GM19463 (cell line): ENCODE measurements around the gene SMO.
A peak's percentile ranks its signal among the peaks of the same experiment; 100 is the strongest.
"Not testable (repeated sequence)": the region's sequence is repeated elsewhere in the genome, so short reads cannot be mapped to it uniquely, and the experiment has no call there.

Experiments
- ATAC-seq: cut with Tn5 transposase; IDR thresholded peaks from one replicate; pipeline ENCODE4 v1.9.1; 2021; ENCODE audit warnings: mild to moderate bottlenecking, moderate library complexity; ENCODE audit not compliant: unreplicated experiment

Gene SMO

GRCh38 chr7:129169171-129169671 is 19.2 kb upstream of the SMO start:
- ATAC-seq, result no peak

- peak; percentile 64 for ATAC-seq
Observed at GRCh38 chr7:129169686-129170440, 18.6 kb upstream of the SMO start.

- no peak for ATAC-seq
Observed at GRCh38 chr7:129170441-129171021, 17.9 kb upstream of the SMO start.

GRCh38 chr7:129173861-129174260 is 14.6 kb upstream of the SMO start:
- not testable (repeated sequence) for ATAC-seq

GRCh38 chr7:129176916-129177710 is 11.3 kb upstream of the SMO start:
- ATAC-seq, result no peak

GRCh38 chr7:129184981-129185670 is 3.3 kb upstream of the SMO start:
- no peak for ATAC-seq

- no peak for ATAC-seq
Observed at GRCh38 chr7:129186749-129187260, 1.6 kb upstream of the SMO start.

GRCh38 chr7:129187681-129188371 is 607 bp upstream of the SMO start:
- no peak for ATAC-seq

- ATAC-seq, result peak; percentile 45
Observed at GRCh38 chr7:129188892-129189660, 643 bp downstream of the SMO start.

- no peak for ATAC-seq
Observed at GRCh38 chr7:129189661-129190310, 1.4 kb downstream of the SMO start.

- no peak for ATAC-seq
Observed at GRCh38 chr7:129191272-129191671, 2.8 kb downstream of the SMO start.

GRCh38 chr7:129193892-129194291 is 5.5 kb downstream of the SMO start:
- no peak for ATAC-seq

- no peak for ATAC-seq
Observed at GRCh38 chr7:129197771-129198170, 9.3 kb downstream of the SMO start.

GRCh38 chr7:129199406-129199805 is 11.0 kb downstream of the SMO start:
- ATAC-seq, result no peak

GRCh38 chr7:129202058-129202777 is 13.8 kb downstream of the SMO start:
- ATAC-seq, result no peak

- no peak for ATAC-seq
Observed at GRCh38 chr7:129203050-129203741, 14.8 kb downstream of the SMO start.

- no peak for ATAC-seq
Observed at GRCh38 chr7:129205126-129205818, 16.8 kb downstream of the SMO start.
